Endothelial cell of umbilical vein (primary cell): ENCODE results near the gene TSPAN5. TPM values are rescaled to one million over a fixed set of nuclear protein-coding genes. Genes with fewer than 3 reads are reported as not detected.

Source experiments
- BruUV-seq: library from RNA; stranded (reverse); fragments of 400-500 nt; replicated peaks from 2 replicates; lab custom pipeline; 2021; lab: Mats Ljungman, UMichigan
- CTCF ChIA-PET: fragments of 300-600, 350-600 bp; sonication (Branson Sonifier 250); formaldehyde crosslinking; loops from one replicate; lab custom pipeline; 2021; ENCODE audit warnings: antibody characterized with exemption, inconsistent platforms; lab: Charles Lee
- POLR2A ChIA-PET: fragments of 300-600, 350-600 bp; sonication (Branson Sonifier 250); formaldehyde crosslinking; loops from one replicate; lab custom pipeline; 2021; ENCODE audit warnings: antibody characterized with exemption, inconsistent platforms; lab: Charles Lee
- DNase-seq: peaks from one replicate; pipeline ENCODE4 v3.0.0-alpha.2; 2011; ENCODE audit warnings: low read depth, low spot score
- FAIRE-seq: peaks from 2 replicates; lab custom pipeline; 2011; peaks lifted over from hg19 to GRCh38; lab: Jason Lieb, UNC
- H2AFZ ChIP-seq: 2 replicates; pipeline ENCODE4 v1.6.0; 2012; ENCODE audit warnings: low read depth, low read length, control low read depth, inconsistent platforms
- H3K27ac ChIP-seq: 2 replicates; pipeline ENCODE4 v1.5.1; 2011; ENCODE audit warnings: low read depth, mild to moderate bottlenecking, control low read depth, low read length, moderate library complexity; ENCODE audit not compliant: insufficient read depth
- H3K27me3 ChIP-seq, 2 experiments: 2 replicates each; pipeline versions ENCODE4 v1.6.0 to v1.6.1; 2011; ENCODE audit warnings: low read length in 2 of 2, mixed read lengths in 1 of 2; ENCODE audit not compliant: control insufficient read depth in 2 of 2, insufficient read depth in 2 of 2
- H3K36me3 ChIP-seq, 2 experiments: 2 replicates in 1 of 2; 3 replicates in 1 of 2; pipeline ENCODE4 v1.5.1; 2011; ENCODE audit warnings: low read length in 2 of 2, mild to moderate bottlenecking in 1 of 2, moderate library complexity in 1 of 2; ENCODE audit not compliant: control insufficient read depth in 2 of 2, insufficient read depth in 2 of 2; ENCODE audit errors: extremely low read depth in 1 of 2
- H3K4me1 ChIP-seq: 3 replicates; pipeline ENCODE4 v1.5.1; 2011; ENCODE audit warnings: mild to moderate bottlenecking, low read length; ENCODE audit not compliant: control insufficient read depth, insufficient read depth; ENCODE audit errors: extremely low read depth
- H3K4me2 ChIP-seq: 2 replicates; pipeline ENCODE4 v1.6.1; 2011; ENCODE audit warnings: low read length, control low read depth, mixed read lengths; ENCODE audit not compliant: insufficient read depth
- H3K4me3 ChIP-seq, 3 experiments: fragments of 200-600 bp in 1 of 3; sonication (generic), shearing (Covaris generic) in 1 of 3; replicated peaks in 1 of 3; 2 replicates each; pipeline ENCODE4 v1.5.1; 2011 to 2016; ENCODE audit warnings: control low read depth in 3 of 3, low read length in 3 of 3, mild to moderate bottlenecking in 2 of 3, inconsistent platforms in 1 of 3, low read depth in 1 of 3, moderate library complexity in 1 of 3; ENCODE audit not compliant: insufficient read depth in 1 of 3
- H3K79me2 ChIP-seq: 2 replicates; pipeline ENCODE4 v1.6.0; 2012; ENCODE audit warnings: low read length, inconsistent platforms; ENCODE audit not compliant: control insufficient read depth, insufficient read depth
- H3K9ac ChIP-seq: replicated peaks from 2 replicates; pipeline ENCODE3; 2011; ENCODE audit warnings: low read length, control low read depth; ENCODE audit not compliant: insufficient read depth; ENCODE audit errors: extremely low read depth
- H3K9me1 ChIP-seq: replicated peaks from 3 replicates; pipeline ENCODE4 v1.6.0; 2011; ENCODE audit warnings: mild to moderate bottlenecking, low read length; ENCODE audit not compliant: control insufficient read depth, insufficient read depth; ENCODE audit errors: extremely low read depth
- H3K9me3 ChIP-seq: replicated peaks from 2 replicates; pipeline ENCODE4 v1.5.1; 2012; ENCODE audit warnings: low read length, inconsistent platforms; ENCODE audit not compliant: control insufficient read depth, insufficient read depth
- H4K20me1 ChIP-seq: replicated peaks from 2 replicates; pipeline ENCODE3; 2011; ENCODE audit warnings: mild to moderate bottlenecking, low read length; ENCODE audit not compliant: control insufficient read depth, insufficient read depth; ENCODE audit errors: extremely low read depth
- CTCF ChIP-seq, 2 donors: IDR thresholded peaks; 1 replicate in 1 of 2; 2 replicates in 1 of 2; pipeline ENCODE4 v1.5.1; 2011; ENCODE audit warnings: low read length in 2 of 2, mild to moderate bottlenecking in 2 of 2, moderate library complexity in 2 of 2, control low read depth in 1 of 2, inconsistent platforms in 1 of 2, low read depth in 1 of 2; ENCODE audit not compliant: insufficient read depth in 1 of 2; ENCODE audit errors: extremely low read depth in 1 of 2
- EZH2 ChIP-seq: IDR thresholded peaks from 2 replicates; pipeline ENCODE4 v1.6.1; 2012; ENCODE audit warnings: borderline replicate concordance, low read depth, mild to moderate bottlenecking, moderate library complexity, low read length, inconsistent platforms; ENCODE audit not compliant: severe bottlenecking
- FOS ChIP-seq: IDR thresholded peaks from 2 replicates; pipeline ENCODE4 v1.6.1; 2011; ENCODE audit warnings: mild to moderate bottlenecking, low read length, moderate library complexity, borderline replicate concordance; ENCODE audit not compliant: insufficient read depth
- GATA2 ChIP-seq: IDR thresholded peaks from 2 replicates; pipeline ENCODE4 v1.7.0; 2011; ENCODE audit warnings: low read depth, mild to moderate bottlenecking, moderate library complexity, mixed read lengths, low read length; ENCODE audit not compliant: insufficient read length, insufficient read depth
- JUN ChIP-seq: IDR thresholded peaks from 2 replicates; pipeline ENCODE4 v1.6.1; 2011; ENCODE audit warnings: borderline replicate concordance, low read depth; ENCODE audit not compliant: insufficient read length, insufficient read depth
- MAX ChIP-seq: IDR thresholded peaks from 2 replicates; pipeline ENCODE4 v1.6.1; 2011; ENCODE audit not compliant: insufficient read depth, insufficient read length
- MYC ChIP-seq: IDR thresholded peaks from one replicate; pipeline ENCODE4 v1.6.1; 2011; ENCODE audit warnings: mild to moderate bottlenecking, low read depth, low read length
- POLR2A ChIP-seq: IDR thresholded peaks from 2 replicates; pipeline ENCODE4 v1.6.1; 2012; ENCODE audit warnings: low read depth, mild to moderate bottlenecking, control low read depth, low read length
- POLR2AphosphoS5 ChIP-seq: IDR thresholded peaks from 2 replicates; pipeline ENCODE4 v1.6.1; 2012; ENCODE audit warnings: low read depth, mild to moderate bottlenecking, control low read depth, low read length, moderate library complexity; ENCODE audit not compliant: insufficient read depth
- dilution Hi-C: fragments of 300-500 bp; cut with MboI; formaldehyde crosslinking; loops from one replicate; pipeline ENCODE4 v1.15.0; 2019; ENCODE audit warnings: low sequenced_read_pairs; ENCODE audit not compliant: extremely low pct_ligation_motif_present
- intact Hi-C: fragments of 100-400 bp; cut with micrococcal nuclease; formaldehyde crosslinking; loops from one replicate; pipeline ENCODE4 v1.10.0; 2022
- polyA plus RNA-seq, 4 experiments: library from polyadenylated mRNA; depleted of rRNA in 3 of 4; stranded (reverse) in 3 of 4; unstranded in 1 of 4; fragments of >200 nt; gene quantifications; 2 replicates each; pipeline versions ENCODE4 v1.2.1 to v1.2.3, GENCODE V29; 2011 to 2012; ENCODE audit warnings: missing spikeins in 1 of 4
- total RNA-seq: library from RNA; stranded (reverse); gene quantifications from 2 replicates; pipeline ENCODE4 v1.2.3, GENCODE V29; 2021

The TSPAN5 gene
- total and polyA plus RNA-seq, 2 donors (not counting 3 experiments of a cell fraction or from before 2014, with no cell fraction given), result 45.1 to 50.2 TPM

- POLR2A ChIA-PET, result no interaction called here
- Histone ChIP-seq H3K9me1 (no peaks in the 10 kb centered on the region), H3K36me3 (peaks cover 0 to 4% of the 10 kb centered on the region in 2 experiments), H4K20me1 (no peaks in the 10 kb centered on the region), H3K4me3 (no peak overlapping the region), H3K9ac (no peak overlapping the region), H3K4me2 (no peak overlapping the region), H3K27me3 (no peaks in the 10 kb centered on the region), H3K4me1 (no peaks in the 10 kb centered on the region), H3K9me3 (no peaks in the 10 kb centered on the region), H3K79me2 (peaks cover 8% of the 10 kb centered on the region), H2AFZ (no peak overlapping the region), H3K27ac (no peak overlapping the region)
- intact Hi-C loops (no loop called here), dilution Hi-C loops (no loop called here)
- no peak for DNase-seq
- FAIRE-seq, result no peak
- CTCF ChIA-PET, result no interaction called here
- TF ChIP-seq POLR2AphosphoS5 (no peak), GATA2 (no peak), POLR2A (no peak), MYC (no peak), EZH2 (no peak), MAX (no peak), CTCF (IDR thresholded peaks at IDR 0.05; ENCODE audit: extremely low read depth in 1 of 2, insufficient read depth in 1 of 2, low read depth in 1 of 2, low read length in 2 of 2) (no peak), JUN (no peak), FOS (no peak)
- BruUV-seq, result no TSS peak
Measured at GRCh38 chr4:98572697-98573096, 85.7 kb downstream of the TSPAN5 start.
